HG03280 (cell line): ENCODE data around the gene GOLGA6B.
A peak's percentile ranks its signal among the peaks of the same experiment; 100 is the strongest.
"Not testable (repeated sequence)": the region's sequence is repeated elsewhere in the genome, so short reads cannot be mapped to it uniquely, and the experiment has no call there.

Source experiments
- ATAC-seq: cut with Tn5 transposase; IDR thresholded peaks from one replicate; pipeline ENCODE4 v1.9.1; 2021; ENCODE audit warnings: mild to moderate bottlenecking, moderate library complexity; ENCODE audit not compliant: unreplicated experiment

Gene GOLGA6B

DNA sequence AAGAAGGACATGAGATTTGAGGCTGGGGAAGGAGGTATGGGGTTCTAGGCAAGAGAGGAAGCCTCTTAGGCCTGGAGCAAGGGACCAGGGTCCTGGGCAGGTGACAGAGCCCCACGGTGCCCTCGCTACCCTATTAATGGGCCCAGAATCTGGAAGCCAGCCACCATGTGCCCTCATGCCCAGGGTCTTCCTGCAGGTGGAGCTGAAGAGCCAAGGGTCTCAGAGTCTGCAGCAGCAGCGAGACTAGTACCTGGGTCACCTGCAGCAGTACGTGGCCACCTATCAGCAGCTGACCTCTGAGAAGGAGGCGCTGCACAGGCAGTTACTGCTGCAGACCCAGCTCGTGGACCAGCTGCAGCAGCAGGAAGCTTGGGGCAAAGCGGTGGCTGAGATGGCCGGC is 9.4 kb downstream of the GOLGA6B start:
- ATAC-seq: not testable (repeated sequence)

DNA sequence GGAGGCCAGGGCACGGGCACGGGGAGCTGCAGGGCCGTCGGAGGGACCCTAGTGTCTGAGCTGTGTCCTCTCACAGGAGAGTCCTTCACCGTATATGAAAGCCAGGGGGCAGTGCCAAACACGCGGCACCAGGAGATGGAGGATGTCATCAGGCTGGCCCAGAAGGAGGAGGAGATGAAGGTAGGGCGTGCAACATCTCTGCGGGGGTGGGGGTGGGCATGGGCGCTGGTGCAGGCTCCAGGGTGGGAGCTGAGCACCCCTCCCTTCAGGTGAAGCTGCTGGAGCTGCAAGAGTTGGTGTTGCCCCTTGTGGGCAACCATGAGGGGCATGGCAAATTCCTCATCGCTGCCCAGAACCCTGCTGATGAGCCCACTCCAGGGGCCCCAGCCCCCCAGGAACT is 11.2 kb downstream of the GOLGA6B start:
- ATAC-seq: not testable (repeated sequence)

DNA sequence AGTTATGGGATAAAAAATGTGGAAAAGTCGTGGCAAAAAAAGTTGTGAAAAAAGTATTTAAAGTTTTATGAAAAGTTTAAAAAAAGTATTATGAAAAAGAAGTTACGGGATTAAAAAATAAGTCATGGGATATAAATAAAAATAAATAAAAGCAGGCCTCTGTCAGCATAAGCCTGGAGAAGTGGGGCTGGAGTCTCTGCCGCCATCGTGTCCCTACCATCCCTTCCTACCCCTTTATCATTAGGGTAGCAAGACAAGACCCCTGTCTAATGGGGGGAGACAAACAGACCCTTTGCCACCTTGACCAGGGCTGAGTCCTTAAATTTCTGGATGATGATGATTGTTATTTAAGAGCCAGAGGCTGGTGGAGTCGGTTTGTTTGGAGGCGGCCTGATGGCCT is 15.3 kb downstream of the GOLGA6B start:
- ATAC-seq: not testable (repeated sequence)

DNA sequence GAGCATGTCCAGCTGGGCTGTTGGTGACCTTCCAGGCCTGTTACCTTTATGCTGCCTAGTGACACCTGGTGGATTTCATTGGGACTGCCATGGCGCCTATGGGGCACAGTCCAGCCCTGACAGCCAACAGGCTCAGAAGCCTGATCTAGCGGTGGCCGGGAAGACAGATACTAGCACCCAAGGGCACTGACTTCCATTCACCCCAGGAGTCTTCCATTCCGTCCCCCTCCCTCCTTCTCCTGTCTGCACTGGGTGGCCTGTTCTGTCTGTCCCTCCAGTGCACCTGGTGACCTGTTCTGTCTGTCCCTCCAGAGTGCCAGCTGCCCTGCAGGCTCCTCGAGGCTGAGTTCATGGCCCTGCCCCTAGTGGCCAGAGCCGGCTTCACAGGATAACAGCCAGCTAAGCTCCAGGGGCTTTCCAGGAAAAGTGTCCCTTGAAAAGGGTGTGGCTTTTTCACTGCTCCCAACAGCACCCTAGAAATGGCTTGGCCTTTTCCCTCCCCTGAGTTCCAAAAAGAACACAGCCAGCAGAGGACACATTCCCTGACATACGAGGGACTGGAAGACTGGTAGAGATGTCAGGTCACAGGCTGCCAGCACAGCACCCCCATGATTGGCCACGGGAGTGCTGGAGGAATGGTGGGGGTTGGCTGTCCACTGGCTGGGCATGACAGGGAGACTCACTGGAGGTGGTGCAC is 16.3 kb downstream of the GOLGA6B start:
- peak; percentile 90 for ATAC-seq

DNA sequence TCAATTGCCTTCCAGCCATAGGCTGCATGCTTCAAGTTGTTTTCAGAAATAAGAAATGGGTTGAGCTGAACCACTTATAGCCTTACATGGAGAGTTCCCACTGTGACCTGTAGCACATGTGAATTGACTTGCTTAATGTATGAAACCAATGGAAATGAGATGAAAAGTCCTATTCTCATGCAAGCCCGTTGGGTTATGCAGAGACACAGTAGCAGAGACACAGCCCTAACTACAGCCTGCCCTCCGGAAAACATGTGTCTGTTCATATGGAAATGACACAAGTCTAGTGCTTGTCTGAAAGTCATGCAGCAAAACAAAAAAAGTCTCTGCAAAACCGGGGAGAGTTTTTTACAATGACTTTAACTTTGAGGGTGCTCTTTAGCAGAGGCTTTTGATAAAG is 17.0 kb downstream of the GOLGA6B start:
- no peak for ATAC-seq

DNA sequence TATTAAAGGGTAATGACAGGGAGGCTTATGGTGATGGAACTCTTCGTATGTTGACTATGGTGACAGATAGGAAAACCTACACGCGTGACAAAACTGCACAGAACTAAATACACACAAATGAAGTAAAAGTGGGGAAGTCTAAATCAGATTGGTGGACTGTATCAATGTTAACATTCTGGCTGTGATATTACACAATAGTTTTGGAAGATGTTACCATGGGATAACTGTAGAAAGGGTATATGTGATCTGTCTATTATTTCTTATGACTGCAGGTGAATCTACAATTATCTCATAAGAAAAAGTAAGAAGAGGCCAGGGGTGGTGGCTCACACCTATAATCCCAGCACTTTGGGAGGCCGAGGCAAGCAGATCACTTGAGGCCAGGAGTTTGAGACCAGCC is 22.3 kb downstream of the GOLGA6B start:
- no peak for ATAC-seq

DNA sequence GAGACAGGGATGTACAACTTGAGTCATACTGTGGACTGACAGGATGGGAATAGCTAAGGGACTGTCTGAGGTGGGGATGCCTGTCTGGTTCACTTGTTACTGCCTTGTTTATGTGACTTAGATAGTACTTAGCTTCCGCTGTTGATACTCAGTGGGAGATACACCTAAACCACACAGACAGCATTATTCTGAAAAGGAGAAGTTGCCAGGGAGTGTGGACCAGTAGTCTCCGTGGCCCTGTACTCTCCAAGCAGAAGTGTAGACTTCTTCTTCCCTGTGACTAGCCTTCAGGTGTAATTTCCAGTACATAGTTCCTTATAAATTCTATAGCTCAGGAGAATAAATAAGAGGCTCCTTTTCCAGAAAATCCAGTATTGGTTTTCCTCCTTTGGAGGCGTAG is 26.4 kb downstream of the GOLGA6B start:
- ATAC-seq: no peak

DNA sequence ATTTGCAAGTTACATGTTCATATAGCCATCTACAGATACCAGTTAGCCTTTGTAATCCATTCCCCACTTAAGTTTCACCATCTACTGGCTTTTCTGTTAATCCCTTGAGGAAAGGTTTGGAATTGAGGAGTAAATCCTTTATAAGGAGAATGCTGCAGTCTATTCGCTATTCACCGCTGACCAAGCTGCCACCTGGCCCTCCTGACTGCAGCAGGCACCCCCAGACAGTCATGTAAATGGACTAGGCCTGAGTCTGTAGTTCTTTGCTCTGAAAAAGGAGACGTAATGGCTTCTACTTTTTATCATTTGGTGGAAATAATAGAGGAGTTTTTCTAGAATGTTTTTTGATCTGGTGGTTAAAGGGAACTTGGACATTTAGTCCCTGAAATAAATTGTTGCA is 28.3 kb downstream of the GOLGA6B start:
- ATAC-seq: no peak

DNA sequence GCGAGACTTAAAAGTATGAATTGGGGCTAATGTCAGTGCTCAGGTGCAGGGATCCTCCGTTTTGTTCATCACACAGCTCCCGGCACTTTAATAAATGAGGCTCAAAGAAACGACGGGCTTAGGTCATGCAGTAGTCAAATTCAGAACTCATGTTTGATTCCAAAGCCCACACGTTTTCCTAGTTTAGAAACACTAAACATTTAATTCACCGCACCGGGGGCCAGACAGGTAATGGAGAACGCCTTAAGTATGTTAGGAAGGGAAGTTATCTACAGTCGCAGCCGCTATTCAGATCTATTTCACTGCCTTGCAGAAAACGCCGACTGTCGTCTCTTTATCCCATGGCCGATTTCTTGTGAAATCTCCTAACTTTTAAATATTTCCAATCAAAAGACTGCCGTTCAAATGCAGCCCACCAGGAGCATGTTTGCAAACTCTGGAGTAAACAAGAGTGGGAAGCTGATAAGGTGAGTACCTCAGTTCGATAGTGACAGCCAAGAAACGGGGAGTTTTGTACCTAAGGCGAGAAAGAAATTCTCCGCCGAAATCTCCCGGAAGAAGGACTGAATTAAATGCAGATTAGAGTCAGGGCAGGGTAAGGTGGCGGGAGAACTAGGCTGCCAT is 30.9 kb downstream of the GOLGA6B start:
- ATAC-seq: peak; percentile 3

DNA sequence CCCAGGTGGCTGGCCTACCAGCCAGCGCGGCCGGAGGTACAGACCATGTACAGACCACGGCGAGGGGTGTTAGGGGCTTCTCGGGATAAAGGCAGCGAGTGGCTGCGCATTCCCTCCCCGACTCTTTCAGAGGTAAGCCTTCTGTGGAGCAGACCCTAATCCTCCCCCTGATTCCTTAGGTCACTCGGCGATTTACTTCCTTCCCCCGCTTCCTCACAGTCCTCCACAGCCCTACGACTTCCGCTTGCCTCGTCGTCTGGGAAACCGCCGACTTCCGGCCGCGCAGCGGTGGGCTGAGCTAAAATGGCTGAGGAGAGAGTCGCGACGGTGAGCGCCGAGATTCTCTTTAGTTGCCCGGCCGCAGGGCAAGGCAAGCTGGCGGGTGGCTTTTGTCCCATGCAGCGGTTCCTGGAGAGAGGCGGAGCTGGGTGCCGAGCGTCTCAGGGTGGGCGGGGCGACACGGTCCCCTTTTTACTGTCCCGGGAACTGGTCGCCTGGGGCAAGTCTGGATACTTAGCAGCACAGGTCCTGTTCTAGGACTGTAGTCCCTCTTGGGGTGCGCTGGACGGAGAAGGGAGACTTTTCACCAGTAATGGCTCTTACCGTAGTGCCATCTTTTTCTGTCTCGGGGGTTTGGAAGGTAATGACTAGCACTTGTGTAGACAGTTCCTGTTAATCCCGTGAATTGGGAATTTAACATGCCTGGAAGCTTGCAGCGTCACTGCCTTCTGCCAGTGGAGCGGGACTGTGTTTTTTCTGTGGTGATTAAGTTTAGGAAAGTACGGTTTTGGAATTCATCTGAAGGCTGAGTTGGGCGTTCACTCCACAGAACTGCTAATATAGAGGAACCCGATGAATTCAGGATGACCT is 31.7 kb downstream of the GOLGA6B start, which contains the start of the genes BBS4 and HIGD2B:
Gene BBS4, plus strand, starts transcription at position 283 of the 870 bp plus-strand sequence. Its CDS starts 21 bp downstream, at position 304.
Gene HIGD2B, minus strand, starts transcription at position 258 of the 870 bp plus-strand sequence. CDS start 9,808 bp downstream, outside the sequence.
- ATAC-seq: peak; percentile 98

DNA sequence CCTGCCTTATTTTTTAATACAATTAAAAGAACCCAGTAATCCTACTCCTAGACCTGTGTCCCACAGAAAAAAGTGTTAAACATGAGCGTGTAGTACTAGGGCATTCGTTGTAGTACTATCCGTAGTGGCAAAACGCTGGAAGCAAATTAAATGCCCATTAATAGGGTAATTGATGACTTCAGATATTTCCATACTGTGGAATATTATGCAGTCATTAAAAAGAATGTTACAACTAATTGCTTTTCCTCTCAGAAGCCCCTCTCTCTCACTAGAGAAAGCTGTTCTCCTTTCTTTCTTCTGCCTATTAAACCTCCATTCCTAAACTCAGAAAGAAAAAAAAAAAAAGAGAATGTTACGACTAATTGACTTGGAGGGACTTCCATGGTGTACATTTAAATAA is 34.2 kb downstream of the GOLGA6B start:
- no peak for ATAC-seq

DNA sequence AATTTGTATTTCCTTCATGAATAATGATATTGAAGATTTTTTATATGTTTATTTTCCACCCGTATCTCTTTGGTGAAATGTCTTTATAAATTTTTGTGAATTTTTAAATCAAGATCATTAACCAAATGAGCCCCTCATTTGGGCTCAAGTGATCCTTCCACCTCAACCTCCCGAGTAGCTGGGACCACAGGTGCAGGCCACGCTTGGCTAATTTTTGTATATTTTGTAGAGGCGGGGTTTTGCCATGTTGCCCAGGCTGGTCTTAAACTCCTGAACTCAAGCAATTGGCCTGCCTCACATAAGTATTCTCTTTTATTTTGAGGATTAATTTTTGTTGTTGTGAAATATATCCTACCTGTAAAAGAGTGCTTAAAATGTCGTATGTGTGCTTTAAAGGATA is 36.4 kb downstream of the GOLGA6B start:
- ATAC-seq: no peak

DNA sequence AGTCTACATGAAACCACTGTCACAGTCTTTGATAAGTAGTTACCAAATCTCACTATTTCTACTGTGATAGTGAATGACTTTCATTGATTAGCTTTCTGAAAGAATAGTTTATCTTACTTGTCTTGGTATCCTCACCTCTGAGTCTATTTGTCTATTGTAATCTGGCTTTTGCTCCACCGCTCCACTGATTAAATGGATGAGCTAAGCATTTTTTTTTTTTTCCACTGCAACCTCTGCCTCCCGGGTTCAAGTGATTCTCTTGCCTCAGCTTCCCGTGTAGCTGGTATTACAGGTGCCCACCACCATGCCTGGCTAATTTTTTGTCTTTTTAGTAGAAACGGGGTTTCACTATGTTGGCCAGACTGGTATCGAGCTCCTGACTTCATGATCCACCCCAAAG is 44.4 kb downstream of the GOLGA6B start:
- ATAC-seq: no peak

DNA sequence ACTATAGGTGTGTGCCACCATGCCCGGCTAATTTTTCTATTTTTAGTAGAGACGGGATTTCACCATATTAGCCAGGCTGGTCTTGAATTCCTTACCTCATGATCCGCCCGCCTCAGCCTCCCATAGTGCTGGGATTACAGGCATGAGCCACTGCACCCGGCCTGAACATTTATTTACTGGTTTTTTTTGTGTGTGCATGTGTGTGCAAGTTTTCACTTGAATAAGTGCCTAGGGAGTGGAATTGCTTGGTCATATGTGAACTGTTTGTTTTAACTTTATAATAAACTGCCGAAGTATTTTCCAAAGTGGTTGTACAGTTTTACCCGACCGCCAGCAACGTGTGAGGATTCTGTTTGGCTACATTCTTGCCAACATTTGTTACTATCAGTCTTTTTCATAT is 45.6 kb downstream of the GOLGA6B start:
- no peak for ATAC-seq

DNA sequence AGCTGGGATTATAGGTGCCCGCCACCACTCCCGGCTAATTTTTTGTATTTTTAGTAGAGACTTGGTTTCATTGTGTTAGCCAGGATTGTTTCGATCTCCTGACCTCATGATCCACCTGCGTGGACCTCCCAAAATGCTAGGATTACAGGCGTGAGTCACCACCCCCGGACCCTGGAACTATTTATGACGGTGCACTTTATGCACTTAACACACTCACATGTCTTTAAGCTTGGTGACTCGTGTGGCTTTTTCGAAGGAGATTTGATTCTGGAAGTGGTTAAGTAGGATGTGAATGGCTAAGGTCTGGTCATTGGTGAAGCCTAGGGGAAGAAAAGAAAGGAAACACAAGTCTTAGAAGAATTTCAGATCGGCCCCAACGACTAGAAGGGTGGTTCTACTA is 51.8 kb downstream of the GOLGA6B start:
- ATAC-seq: no peak

DNA sequence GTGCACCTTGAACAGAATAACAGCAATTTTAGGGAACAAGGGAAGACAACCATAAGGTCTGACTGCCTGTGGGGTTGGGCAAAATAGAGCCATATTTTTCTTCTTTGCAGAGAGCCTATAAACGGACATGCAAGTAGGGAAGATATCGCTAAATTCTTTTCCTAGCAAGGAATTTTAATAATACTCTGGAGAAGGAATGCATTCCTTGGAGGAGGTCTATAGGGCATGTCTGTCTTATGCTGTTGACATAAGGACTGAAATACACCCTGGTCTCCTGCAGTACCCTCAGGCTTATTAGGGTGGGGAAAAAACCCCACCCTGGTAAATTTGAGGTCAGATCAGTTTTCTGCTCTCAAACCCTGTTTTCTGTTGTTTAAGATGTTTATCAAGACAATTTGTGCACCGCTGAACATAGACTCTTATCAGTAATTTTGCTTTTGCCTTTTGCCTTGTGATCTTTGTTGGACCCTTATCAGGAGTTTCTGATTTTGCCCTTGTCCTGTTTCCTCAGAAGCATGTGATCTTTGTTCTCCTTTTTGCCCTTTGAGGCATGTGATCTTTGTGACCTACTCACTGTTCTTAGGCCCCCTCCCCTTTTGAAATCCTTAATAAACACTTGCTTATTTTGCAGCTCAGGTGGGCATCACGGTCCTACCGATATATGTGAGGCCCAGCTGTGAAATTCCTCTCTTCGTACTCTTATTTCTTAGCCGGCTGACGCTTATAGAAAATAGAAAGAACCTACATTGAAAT is 54.2 kb downstream of the GOLGA6B start:
- ATAC-seq: not testable (repeated sequence)
